NT2/D1 (cell line): ENCODE measurements around the gene MOV10L1.

Experiments
- SUZ12 ChIP-seq: IDR thresholded peaks from 2 replicates; pipeline ENCODE4 v1.6.1; 2011; ENCODE audit not compliant: insufficient read length, insufficient read depth; ENCODE audit errors: extremely low read depth
- YY1 ChIP-seq: IDR thresholded peaks from 2 replicates; pipeline ENCODE4 v1.6.1; 2011; ENCODE audit not compliant: insufficient read length, insufficient read depth
- ZNF274 ChIP-seq: IDR thresholded peaks from 2 replicates; pipeline ENCODE4 v1.6.1; 2011; ENCODE audit warnings: mild to moderate bottlenecking, low read depth, low read length

DNA sequence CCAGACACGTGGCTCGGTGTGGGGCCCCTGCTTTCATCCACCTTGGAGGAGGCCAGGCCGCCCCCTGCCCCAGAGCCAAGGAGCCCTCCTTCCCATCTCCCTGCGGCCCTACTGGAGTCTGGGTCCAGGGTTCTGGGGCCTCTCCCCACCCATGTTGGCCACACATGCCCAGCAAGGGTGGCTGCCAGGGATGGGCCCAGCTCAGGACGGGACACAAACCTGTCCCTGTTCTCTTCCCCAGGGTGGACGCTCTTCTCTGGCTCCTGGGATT, 85.3 kb downstream of the MOV10L1 start:
- TF ChIP-seq ZNF274 (no peak), SUZ12 (no peak), YY1 (no peak)
